GM12878 (cell line): ENCODE results near the gene ACTMAP. TPM values are rescaled to one million over a fixed set of nuclear protein-coding genes. Genes with fewer than 3 reads are reported as not detected.
A peak's percentile ranks its signal among the peaks of the same experiment; 100 is the strongest.

ENCODE experiments used
- ATF7 ChIP-seq: fragments of 450-650 bp; IDR thresholded peaks from 2 replicates; pipeline ENCODE4 v1.6.1; 2016; ENCODE audit warnings: low read depth, mild to moderate bottlenecking
- FOXK2 ChIP-seq: fragments of 450-650 bp; IDR thresholded peaks from 2 replicates; pipeline ENCODE4 v1.6.1; 2017; ENCODE audit warnings: mild to moderate bottlenecking, moderate library complexity
- KDM1A ChIP-seq: fragments of 200-600 bp; sonication (generic); IDR thresholded peaks from 2 replicates; pipeline ENCODE4 v1.6.1; 2016; ENCODE audit warnings: borderline replicate concordance
- MEF2A ChIP-seq: IDR thresholded peaks from 2 replicates; pipeline ENCODE4 v1.6.1; 2011; ENCODE audit warnings: low read depth, mild to moderate bottlenecking, low read length, moderate library complexity; ENCODE audit not compliant: insufficient read depth
- MXI1 ChIP-seq: fragments of 150-350 bp; IDR thresholded peaks from 2 replicates; pipeline ENCODE4 v1.6.1; 2011; ENCODE audit warnings: low read depth, mild to moderate bottlenecking, inconsistent platforms, low read length, improper control_type of control experiment
- NFXL1 ChIP-seq: fragments of 450-650 bp; IDR thresholded peaks from 2 replicates; pipeline ENCODE4 v1.6.1; 2017; ENCODE audit warnings: antibody characterized with exemption, mild to moderate bottlenecking, borderline replicate concordance
- NFYA ChIP-seq: IDR thresholded peaks from 2 replicates; pipeline ENCODE4 v1.6.1; 2011; ENCODE audit warnings: low read depth, mild to moderate bottlenecking, low read length, improper control_type of control experiment, borderline replicate concordance
- PRDM15 ChIP-seq: fragments of 450-650 bp; formaldehyde crosslinking; IDR thresholded peaks from 2 replicates; pipeline ENCODE4 v1.4.0; 2020; ENCODE audit warnings: mild to moderate bottlenecking, moderate library complexity
- USF1 ChIP-seq: IDR thresholded peaks from 2 replicates; pipeline ENCODE4 v1.6.1; 2011; ENCODE audit warnings: borderline replicate concordance, low read depth, mild to moderate bottlenecking, moderate library complexity, mixed read lengths, low read length; ENCODE audit not compliant: insufficient read depth; ENCODE audit errors: extremely low read length
- WRNIP1 ChIP-seq: IDR thresholded peaks from 2 replicates; pipeline ENCODE4 v1.6.1; 2011; ENCODE audit warnings: low read depth, low read length, improper control_type of control experiment, borderline replicate concordance
- YY1 ChIP-seq: IDR thresholded peaks from 2 replicates; pipeline ENCODE4 v1.6.1; 2011; ENCODE audit warnings: low read depth, mild to moderate bottlenecking, low read length
- polyA plus RNA-seq, 11 experiments: library from polyadenylated mRNA; depleted of rRNA in 4 of 11; unstranded in 6 of 11; stranded (reverse) in 5 of 11; fragments of >200 nt; fragmentation: Nextera tagmentation in 4 of 11; fragmentation: Illumina TruSeq in 1 of 11; extraction: Ambion mirVana in 4 of 11; extraction: Trizol in 1 of 11; gene quantifications; 1 replicate in 1 of 11; 2 replicates in 10 of 11; pipeline versions ENCODE4 v1.2.1 to v1.2.3, GENCODE V29; 2011 to 2016; ENCODE audit warnings: inconsistent platforms in 2 of 11, missing spikeins in 2 of 11, low read depth in 1 of 11
- total RNA-seq, 4 experiments: library from RNA; depleted of rRNA in 3 of 4; stranded (reverse); fragments of >200 nt in 3 of 4; fragmentation: Illumina TruSeq in 1 of 4; extraction: Trizol in 1 of 4; gene quantifications; 2 replicates each; pipeline versions ENCODE4 v1.2.1 to v1.2.3, GENCODE V29; 2013 to 2021
- TF ChIP-seq, protein P1 (sequence below): fragments of 450-650 bp; formaldehyde crosslinking; IDR thresholded peaks from 2 replicates; pipeline ENCODE4 v1.4.0; 2022; ENCODE audit warnings: mild to moderate bottlenecking, moderate library complexity
- TF ChIP-seq, protein P2 (sequence below): fragments of 150-350 bp; IDR thresholded peaks from 2 replicates; pipeline ENCODE4 v1.6.1; 2016; ENCODE audit warnings: low read depth, low read length
- TF ChIP-seq, protein P3 (sequence below): IDR thresholded peaks from 2 replicates; pipeline ENCODE4 v1.6.1; 2012; ENCODE audit warnings: low read depth, low read length, improper control_type of control experiment

Gene ACTMAP
- total and polyA plus RNA-seq, 10 of the 15 experiments (the other 5 are each of a cell fraction or from before 2014, with no cell fraction given), result 3.0 to 26.2 (median 11.1) TPM

DNA sequence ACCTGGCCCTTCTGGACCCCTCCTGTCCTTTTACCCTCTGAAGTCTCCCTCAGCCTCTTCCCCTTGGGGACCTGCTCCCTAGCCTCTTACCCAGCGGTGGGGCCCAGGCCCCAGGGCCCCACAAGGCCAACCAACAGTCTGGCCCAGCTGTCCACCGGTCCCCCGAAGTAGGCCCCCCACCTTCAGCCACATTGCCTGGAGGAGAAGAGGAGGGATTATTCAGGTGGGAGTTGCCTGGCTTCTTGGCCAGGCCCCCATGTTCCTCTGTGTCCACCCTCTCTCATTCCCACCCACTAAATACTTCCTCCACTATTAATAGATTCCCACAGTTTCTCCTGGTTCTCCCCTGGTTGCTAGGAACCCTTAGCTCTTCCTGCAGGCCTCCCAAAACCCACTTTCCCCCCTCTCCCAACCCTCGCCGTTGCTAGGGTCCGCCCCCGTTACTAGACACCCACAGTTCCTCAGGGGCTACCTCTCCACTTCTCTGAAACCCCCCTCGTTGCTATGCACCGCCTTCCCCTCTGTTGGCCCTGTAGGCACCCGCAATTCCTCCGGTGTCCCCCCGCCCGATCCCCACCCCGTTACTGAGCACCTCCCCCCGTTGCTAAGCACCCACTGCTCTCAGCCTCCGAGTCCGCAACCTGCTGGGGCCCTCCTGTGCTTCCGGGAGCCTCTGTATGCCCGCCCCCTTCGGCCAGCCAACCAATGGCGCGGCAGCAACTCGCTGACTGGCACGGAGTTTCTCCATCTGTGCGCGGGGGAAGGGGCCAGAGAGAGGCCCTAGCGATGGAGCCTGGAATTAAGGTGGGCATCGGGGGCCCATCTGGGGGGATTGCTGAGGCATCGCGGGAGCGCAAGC is 35.6 kb downstream of the ACTMAP start (continued):
- TF ChIP-seq, protein P1, sequence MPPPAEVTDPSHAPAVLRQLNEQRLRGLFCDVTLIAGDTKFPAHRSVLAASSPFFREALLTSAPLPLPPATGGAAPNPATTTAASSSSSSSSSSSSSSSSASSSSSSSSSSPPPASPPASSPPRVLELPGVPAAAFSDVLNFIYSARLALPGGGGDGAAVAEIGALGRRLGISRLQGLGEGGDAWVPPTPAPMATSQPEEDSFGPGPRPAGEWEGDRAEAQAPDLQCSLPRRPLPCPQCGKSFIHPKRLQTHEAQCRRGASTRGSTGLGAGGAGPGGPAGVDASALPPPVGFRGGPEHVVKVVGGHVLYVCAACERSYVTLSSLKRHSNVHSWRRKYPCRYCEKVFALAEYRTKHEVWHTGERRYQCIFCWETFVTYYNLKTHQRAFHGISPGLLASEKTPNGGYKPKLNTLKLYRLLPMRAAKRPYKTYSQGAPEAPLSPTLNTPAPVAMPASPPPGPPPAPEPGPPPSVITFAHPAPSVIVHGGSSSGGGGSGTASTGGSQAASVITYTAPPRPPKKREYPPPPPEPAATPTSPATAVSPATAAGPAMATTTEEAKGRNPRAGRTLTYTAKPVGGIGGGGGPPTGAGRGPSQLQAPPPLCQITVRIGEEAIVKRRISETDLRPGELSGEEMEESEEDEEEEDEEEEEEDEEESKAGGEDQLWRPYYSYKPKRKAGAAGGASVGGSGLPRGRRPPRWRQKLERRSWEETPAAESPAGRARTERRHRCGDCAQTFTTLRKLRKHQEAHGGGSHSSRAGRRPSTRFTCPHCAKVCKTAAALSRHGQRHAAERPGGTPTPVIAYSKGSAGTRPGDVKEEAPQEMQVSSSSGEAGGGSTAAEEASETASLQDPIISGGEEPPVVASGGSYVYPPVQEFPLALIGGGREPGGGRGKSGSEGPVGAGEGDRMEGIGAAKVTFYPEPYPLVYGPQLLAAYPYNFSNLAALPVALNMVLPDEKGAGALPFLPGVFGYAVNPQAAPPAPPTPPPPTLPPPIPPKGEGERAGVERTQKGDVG (CRISPR knock-in tag), result no peak
- TF ChIP-seq USF1 (no peak), KDM1A (no peak), NFXL1 (no peak), PRDM15 (CRISPR knock-in tag) (no peak), ATF7 (no peak), MEF2A (no peak), MXI1 (peak; percentile 43; the same call in 1 of the 2 replicates), FOXK2 (no peak), NFYA (no peak; the same call in 1 of the 2 replicates), YY1 (no peak), WRNIP1 (no peak)
- TF ChIP-seq, protein P2, sequence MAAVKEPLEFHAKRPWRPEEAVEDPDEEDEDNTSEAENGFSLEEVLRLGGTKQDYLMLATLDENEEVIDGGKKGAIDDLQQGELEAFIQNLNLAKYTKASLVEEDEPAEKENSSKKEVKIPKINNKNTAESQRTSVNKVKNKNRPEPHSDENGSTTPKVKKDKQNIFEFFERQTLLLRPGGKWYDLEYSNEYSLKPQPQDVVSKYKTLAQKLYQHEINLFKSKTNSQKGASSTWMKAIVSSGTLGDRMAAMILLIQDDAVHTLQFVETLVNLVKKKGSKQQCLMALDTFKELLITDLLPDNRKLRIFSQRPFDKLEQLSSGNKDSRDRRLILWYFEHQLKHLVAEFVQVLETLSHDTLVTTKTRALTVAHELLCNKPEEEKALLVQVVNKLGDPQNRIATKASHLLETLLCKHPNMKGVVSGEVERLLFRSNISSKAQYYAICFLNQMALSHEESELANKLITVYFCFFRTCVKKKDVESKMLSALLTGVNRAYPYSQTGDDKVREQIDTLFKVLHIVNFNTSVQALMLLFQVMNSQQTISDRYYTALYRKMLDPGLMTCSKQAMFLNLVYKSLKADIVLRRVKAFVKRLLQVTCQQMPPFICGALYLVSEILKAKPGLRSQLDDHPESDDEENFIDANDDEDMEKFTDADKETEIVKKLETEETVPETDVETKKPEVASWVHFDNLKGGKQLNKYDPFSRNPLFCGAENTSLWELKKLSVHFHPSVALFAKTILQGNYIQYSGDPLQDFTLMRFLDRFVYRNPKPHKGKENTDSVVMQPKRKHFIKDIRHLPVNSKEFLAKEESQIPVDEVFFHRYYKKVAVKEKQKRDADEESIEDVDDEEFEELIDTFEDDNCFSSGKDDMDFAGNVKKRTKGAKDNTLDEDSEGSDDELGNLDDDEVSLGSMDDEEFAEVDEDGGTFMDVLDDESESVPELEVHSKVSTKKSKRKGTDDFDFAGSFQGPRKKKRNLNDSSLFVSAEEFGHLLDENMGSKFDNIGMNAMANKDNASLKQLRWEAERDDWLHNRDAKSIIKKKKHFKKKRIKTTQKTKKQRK, result 0 out of 2 replicates have a peak, but pooled peaks have one; percentile 19
- TF ChIP-seq, protein P3, sequence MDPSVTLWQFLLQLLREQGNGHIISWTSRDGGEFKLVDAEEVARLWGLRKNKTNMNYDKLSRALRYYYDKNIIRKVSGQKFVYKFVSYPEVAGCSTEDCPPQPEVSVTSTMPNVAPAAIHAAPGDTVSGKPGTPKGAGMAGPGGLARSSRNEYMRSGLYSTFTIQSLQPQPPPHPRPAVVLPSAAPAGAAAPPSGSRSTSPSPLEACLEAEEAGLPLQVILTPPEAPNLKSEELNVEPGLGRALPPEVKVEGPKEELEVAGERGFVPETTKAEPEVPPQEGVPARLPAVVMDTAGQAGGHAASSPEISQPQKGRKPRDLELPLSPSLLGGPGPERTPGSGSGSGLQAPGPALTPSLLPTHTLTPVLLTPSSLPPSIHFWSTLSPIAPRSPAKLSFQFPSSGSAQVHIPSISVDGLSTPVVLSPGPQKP, result no peak
